Endothelial cell of umbilical vein (primary cell): ENCODE measurements around the gene KIF3A. TPM values are rescaled to one million over a fixed set of nuclear protein-coding genes. Genes with fewer than 3 reads are reported as not detected.

ENCODE experiments used
- BruUV-seq: library from RNA; stranded (reverse); fragments of 400-500 nt; replicated peaks from 2 replicates; lab custom pipeline; 2021; lab: Mats Ljungman, UMichigan
- CTCF ChIA-PET: fragments of 300-600, 350-600 bp; sonication (Branson Sonifier 250); formaldehyde crosslinking; loops from one replicate; lab custom pipeline; 2021; ENCODE audit warnings: antibody characterized with exemption, inconsistent platforms; lab: Charles Lee
- POLR2A ChIA-PET: fragments of 300-600, 350-600 bp; sonication (Branson Sonifier 250); formaldehyde crosslinking; loops from one replicate; lab custom pipeline; 2021; ENCODE audit warnings: antibody characterized with exemption, inconsistent platforms; lab: Charles Lee
- DNase-seq: peaks from one replicate; pipeline ENCODE4 v3.0.0-alpha.2; 2011; ENCODE audit warnings: low read depth, low spot score
- FAIRE-seq: peaks from 2 replicates; lab custom pipeline; 2011; peaks lifted over from hg19 to GRCh38; lab: Jason Lieb, UNC
- H2AFZ ChIP-seq: 2 replicates; pipeline ENCODE4 v1.6.0; 2012; ENCODE audit warnings: low read depth, low read length, control low read depth, inconsistent platforms
- H3K27ac ChIP-seq: 2 replicates; pipeline ENCODE4 v1.5.1; 2011; ENCODE audit warnings: low read depth, mild to moderate bottlenecking, control low read depth, low read length, moderate library complexity; ENCODE audit not compliant: insufficient read depth
- H3K27me3 ChIP-seq, 2 experiments: 2 replicates each; pipeline versions ENCODE4 v1.6.0 to v1.6.1; 2011; ENCODE audit warnings: low read length in 2 of 2, mixed read lengths in 1 of 2; ENCODE audit not compliant: control insufficient read depth in 2 of 2, insufficient read depth in 2 of 2
- H3K36me3 ChIP-seq, 2 experiments: 2 replicates in 1 of 2; 3 replicates in 1 of 2; pipeline ENCODE4 v1.5.1; 2011; ENCODE audit warnings: low read length in 2 of 2, mild to moderate bottlenecking in 1 of 2, moderate library complexity in 1 of 2; ENCODE audit not compliant: control insufficient read depth in 2 of 2, insufficient read depth in 2 of 2; ENCODE audit errors: extremely low read depth in 1 of 2
- H3K4me1 ChIP-seq: 3 replicates; pipeline ENCODE4 v1.5.1; 2011; ENCODE audit warnings: mild to moderate bottlenecking, low read length; ENCODE audit not compliant: control insufficient read depth, insufficient read depth; ENCODE audit errors: extremely low read depth
- H3K4me2 ChIP-seq: 2 replicates; pipeline ENCODE4 v1.6.1; 2011; ENCODE audit warnings: low read length, control low read depth, mixed read lengths; ENCODE audit not compliant: insufficient read depth
- H3K4me3 ChIP-seq, 3 experiments: fragments of 200-600 bp in 1 of 3; sonication (generic), shearing (Covaris generic) in 1 of 3; replicated peaks in 1 of 3; 2 replicates each; pipeline ENCODE4 v1.5.1; 2011 to 2016; ENCODE audit warnings: control low read depth in 3 of 3, low read length in 3 of 3, mild to moderate bottlenecking in 2 of 3, inconsistent platforms in 1 of 3, low read depth in 1 of 3, moderate library complexity in 1 of 3; ENCODE audit not compliant: insufficient read depth in 1 of 3
- H3K79me2 ChIP-seq: 2 replicates; pipeline ENCODE4 v1.6.0; 2012; ENCODE audit warnings: low read length, inconsistent platforms; ENCODE audit not compliant: control insufficient read depth, insufficient read depth
- H3K9ac ChIP-seq: replicated peaks from 2 replicates; pipeline ENCODE3; 2011; ENCODE audit warnings: low read length, control low read depth; ENCODE audit not compliant: insufficient read depth; ENCODE audit errors: extremely low read depth
- H3K9me1 ChIP-seq: replicated peaks from 3 replicates; pipeline ENCODE4 v1.6.0; 2011; ENCODE audit warnings: mild to moderate bottlenecking, low read length; ENCODE audit not compliant: control insufficient read depth, insufficient read depth; ENCODE audit errors: extremely low read depth
- H3K9me3 ChIP-seq: replicated peaks from 2 replicates; pipeline ENCODE4 v1.5.1; 2012; ENCODE audit warnings: low read length, inconsistent platforms; ENCODE audit not compliant: control insufficient read depth, insufficient read depth
- H4K20me1 ChIP-seq: replicated peaks from 2 replicates; pipeline ENCODE3; 2011; ENCODE audit warnings: mild to moderate bottlenecking, low read length; ENCODE audit not compliant: control insufficient read depth, insufficient read depth; ENCODE audit errors: extremely low read depth
- CTCF ChIP-seq, 2 donors: IDR thresholded peaks; 1 replicate in 1 of 2; 2 replicates in 1 of 2; pipeline ENCODE4 v1.5.1; 2011; ENCODE audit warnings: low read length in 2 of 2, mild to moderate bottlenecking in 2 of 2, moderate library complexity in 2 of 2, control low read depth in 1 of 2, inconsistent platforms in 1 of 2, low read depth in 1 of 2; ENCODE audit not compliant: insufficient read depth in 1 of 2; ENCODE audit errors: extremely low read depth in 1 of 2
- GATA2 ChIP-seq: IDR thresholded peaks from 2 replicates; pipeline ENCODE4 v1.7.0; 2011; ENCODE audit warnings: low read depth, mild to moderate bottlenecking, moderate library complexity, mixed read lengths, low read length; ENCODE audit not compliant: insufficient read length, insufficient read depth
- JUN ChIP-seq: IDR thresholded peaks from 2 replicates; pipeline ENCODE4 v1.6.1; 2011; ENCODE audit warnings: borderline replicate concordance, low read depth; ENCODE audit not compliant: insufficient read length, insufficient read depth
- POLR2A ChIP-seq: IDR thresholded peaks from 2 replicates; pipeline ENCODE4 v1.6.1; 2012; ENCODE audit warnings: low read depth, mild to moderate bottlenecking, control low read depth, low read length
- dilution Hi-C: fragments of 300-500 bp; cut with MboI; formaldehyde crosslinking; loops from one replicate; pipeline ENCODE4 v1.15.0; 2019; ENCODE audit warnings: low sequenced_read_pairs; ENCODE audit not compliant: extremely low pct_ligation_motif_present
- intact Hi-C: fragments of 100-400 bp; cut with micrococcal nuclease; formaldehyde crosslinking; loops from one replicate; pipeline ENCODE4 v1.10.0; 2022
- polyA plus RNA-seq, 4 experiments: library from polyadenylated mRNA; depleted of rRNA in 3 of 4; stranded (reverse) in 3 of 4; unstranded in 1 of 4; fragments of >200 nt; gene quantifications; 2 replicates each; pipeline versions ENCODE4 v1.2.1 to v1.2.3, GENCODE V29; 2011 to 2012; ENCODE audit warnings: missing spikeins in 1 of 4
- total RNA-seq: library from RNA; stranded (reverse); gene quantifications from 2 replicates; pipeline ENCODE4 v1.2.3, GENCODE V29; 2021

Gene KIF3A
- total and polyA plus RNA-seq, 2 donors (not counting 3 experiments of a cell fraction or from before 2014, with no cell fraction given) = 3.3 to 11.2 TPM

DNA sequence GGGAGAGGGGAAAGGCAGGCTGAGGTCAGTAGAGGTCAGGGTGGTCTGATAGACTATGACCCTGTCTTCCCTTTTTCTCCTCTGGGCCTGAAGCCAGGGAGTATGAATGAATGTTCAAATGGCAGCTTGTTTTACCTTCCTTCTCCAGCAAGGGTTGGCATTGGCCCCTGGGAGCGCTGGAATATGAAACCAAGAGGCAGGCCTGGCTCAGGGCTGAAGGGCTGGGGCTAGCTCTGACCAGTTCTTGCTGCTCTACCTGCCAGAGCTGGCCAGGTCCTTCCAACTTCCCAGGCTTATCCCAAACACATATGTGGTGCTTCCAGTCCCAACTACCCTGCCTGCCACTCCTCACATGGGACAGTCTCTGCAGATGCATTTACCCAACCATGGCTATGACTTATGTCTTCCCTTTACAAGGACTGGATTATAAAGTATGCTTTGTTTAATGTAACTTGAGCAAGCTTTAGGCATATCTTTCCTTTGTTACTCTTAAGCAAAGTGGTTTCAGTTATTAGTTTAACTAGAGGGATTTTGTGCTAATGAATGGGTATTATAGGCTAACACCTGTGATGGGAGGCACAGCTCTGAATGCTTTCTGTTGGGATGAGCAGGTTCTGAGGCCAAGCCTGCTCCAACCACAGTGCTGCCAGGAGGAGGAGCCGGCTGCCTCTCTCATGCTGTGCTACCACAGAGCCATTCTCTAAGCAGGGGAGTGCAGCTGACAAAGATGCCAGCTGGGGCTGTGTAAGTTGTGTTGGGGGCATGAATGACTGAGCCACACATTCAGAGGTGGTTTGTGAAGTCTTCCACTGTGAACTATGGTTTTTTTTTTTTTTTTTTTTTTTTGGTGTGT is 16.0 kb upstream of the KIF3A start:
- no peak overlapping the region for H3K9ac ChIP-seq
- no peak for TF ChIP-seq GATA2
- TF ChIP-seq CTCF (IDR thresholded peaks at IDR 0.05; ENCODE audit: extremely low read depth in 1 of 2, insufficient read depth in 1 of 2, low read depth in 1 of 2, low read length in 2 of 2) = peak in 1 of 2 donors; percentile 6
- no peak overlapping the region for H3K4me2 ChIP-seq
- H3K27me3 ChIP-seq = no peaks in the 10 kb centered on the region
- H3K27ac ChIP-seq = no peak overlapping the region
- no peak overlapping the region for H3K4me3 ChIP-seq
- no peaks in the 10 kb centered on the region for H3K9me1 ChIP-seq
- H2AFZ ChIP-seq = no peak overlapping the region
- ChIA-PET POLR2A (no interaction called here), CTCF (interaction anchor here (0.7 to 6.7 kb wide), 9 partner anchors 14 to 79 kb away, joined by 3 to 179 read pairs (median 4); no protein-coding TSS in a partner anchor)
- dilution Hi-C loops = no loop called here
- H3K4me1 ChIP-seq = no peaks in the 10 kb centered on the region
- no TSS peak for BruUV-seq
- H3K79me2 ChIP-seq = no peaks in the 10 kb centered on the region
- intact Hi-C loops = no loop called here
- H3K9me3 ChIP-seq = no peaks in the 10 kb centered on the region
- DNase-seq (no peak), FAIRE-seq (no peak)
- H3K36me3 ChIP-seq = peaks cover 2 to 3% of the 10 kb centered on the region in 2 experiments
- no peaks in the 10 kb centered on the region for H4K20me1 ChIP-seq

- Histone ChIP-seq H3K9me1 (no peaks in the 10 kb centered on the region), H3K79me2 (no peaks in the 10 kb centered on the region), H3K4me1 (no peaks in the 10 kb centered on the region), H4K20me1 (no peaks in the 10 kb centered on the region), H3K4me2 (no peak overlapping the region), H3K27ac (no peak overlapping the region), H3K27me3 (no peaks in the 10 kb centered on the region), H2AFZ (no peak overlapping the region), H3K4me3 (no peak overlapping the region), H3K36me3 (no peaks in the 10 kb centered on the region), H3K9me3 (no peaks in the 10 kb centered on the region), H3K9ac (no peak overlapping the region)
- POLR2A ChIA-PET = no interaction called here
- FAIRE-seq (no peak), DNase-seq (no peak)
- dilution Hi-C loops (no loop called here), intact Hi-C loops (no loop called here)
- BruUV-seq = no TSS peak
- TF ChIP-seq CTCF (IDR thresholded peaks at IDR 0.05; ENCODE audit: extremely low read depth in 1 of 2, insufficient read depth in 1 of 2, low read depth in 1 of 2, low read length in 2 of 2) = no peak
- no peak for TF ChIP-seq JUN
- no peak for TF ChIP-seq POLR2A
- CTCF ChIA-PET = interaction anchor here (2.9 to 6.7 kb wide), 3 partner anchors 19 to 67 kb away, joined by 13 to 179 read pairs (median 15); no protein-coding TSS in a partner anchor
Measured at GRCh38 chr5:132752581-132753125, 15.3 kb upstream of the KIF3A start.
